Endometrial microvascular endothelial cells (primary cell): ENCODE results near the gene CARMIL1. TPM values are rescaled to one million over a fixed set of nuclear protein-coding genes. Genes with fewer than 3 reads are reported as not detected.

Experiments used
- in situ Hi-C: cut with HindIII; loops from 2 replicates; pipeline ENCODE4 v1.10.0; 2017; ENCODE audit warnings: low sequenced_read_pairs, low pct_unique_long_range_greater_than_20kb; ENCODE audit errors: inconsistent ontology term
- total RNA-seq: library from RNA; depleted of rRNA; stranded (reverse); fragments of >200 nt; gene quantifications from one replicate; pipeline ENCODE4 v1.2.3, GENCODE V29; 2015; ENCODE audit errors: inconsistent ontology term

The CARMIL1 gene
- total RNA-seq, 1 donor from 2014 or later = 1.0 TPM

DNA sequence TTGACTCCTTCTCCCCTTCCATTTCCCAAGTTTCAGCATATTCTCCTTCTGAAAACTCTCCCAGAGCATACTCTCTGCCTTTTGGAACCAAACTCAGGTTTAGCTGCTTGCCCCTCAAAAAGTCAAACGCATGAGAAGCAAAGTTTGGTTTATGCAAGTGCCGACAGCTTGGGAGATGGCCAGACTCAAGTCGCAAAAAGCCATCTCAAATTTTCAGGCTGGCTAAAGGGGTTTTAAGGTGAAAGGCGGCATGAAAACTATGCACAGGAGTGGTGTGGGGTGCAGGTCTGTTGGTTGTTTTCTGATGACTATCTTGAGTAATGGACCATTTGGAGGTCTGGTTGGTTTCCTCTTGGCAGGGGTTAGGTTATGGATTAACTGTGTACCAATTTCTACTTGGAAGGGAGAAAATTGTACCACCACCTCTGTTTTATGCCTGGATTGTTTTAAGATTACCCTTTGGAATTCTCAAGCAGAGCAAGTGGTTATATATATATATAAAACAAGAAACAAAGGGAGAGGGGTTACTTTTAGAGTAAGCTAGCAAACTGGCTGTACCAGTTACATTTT, 320.4 kb downstream of the CARMIL1 start:
- in situ Hi-C loops = no loop called here

DNA sequence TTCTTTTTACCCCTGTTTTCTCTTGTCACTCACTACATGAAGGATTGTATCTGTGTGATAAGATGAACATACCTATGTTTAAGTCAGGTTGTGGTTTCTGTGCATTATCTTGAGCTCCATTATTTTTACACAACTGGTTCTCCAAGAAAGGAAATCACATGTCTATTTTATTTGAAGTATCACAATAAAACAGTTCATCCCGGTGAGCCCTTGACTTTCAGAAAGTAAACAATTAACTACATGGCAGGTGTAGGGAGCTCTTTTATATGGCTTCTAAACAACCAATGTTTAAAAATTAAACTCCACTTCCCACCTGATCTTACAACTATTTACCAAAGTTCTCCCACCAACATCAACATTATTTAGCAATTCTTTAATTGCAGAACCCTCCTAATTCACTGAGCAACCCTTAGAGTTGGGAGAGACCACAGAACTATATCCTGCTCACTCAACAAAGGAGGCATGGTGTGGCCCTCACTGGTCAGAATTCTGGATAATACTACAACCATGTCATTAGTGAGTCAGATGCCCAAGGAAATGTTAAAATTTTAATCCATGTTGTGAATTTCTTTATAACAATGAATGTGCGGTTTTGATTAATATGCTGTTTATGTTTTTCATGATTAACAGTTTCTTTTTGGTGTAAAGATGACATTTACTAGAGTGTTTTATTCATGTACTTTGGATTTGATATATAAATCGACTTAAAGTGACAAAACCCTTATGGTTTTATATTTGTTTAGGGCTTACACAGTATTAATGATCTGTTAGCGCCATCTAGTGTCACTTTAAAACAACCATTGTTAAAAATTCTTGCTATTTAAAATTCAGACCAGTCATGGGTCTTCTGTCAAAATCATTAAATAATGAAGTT, 322.9 kb downstream of the CARMIL1 start:
- in situ Hi-C loops = no loop called here

DNA sequence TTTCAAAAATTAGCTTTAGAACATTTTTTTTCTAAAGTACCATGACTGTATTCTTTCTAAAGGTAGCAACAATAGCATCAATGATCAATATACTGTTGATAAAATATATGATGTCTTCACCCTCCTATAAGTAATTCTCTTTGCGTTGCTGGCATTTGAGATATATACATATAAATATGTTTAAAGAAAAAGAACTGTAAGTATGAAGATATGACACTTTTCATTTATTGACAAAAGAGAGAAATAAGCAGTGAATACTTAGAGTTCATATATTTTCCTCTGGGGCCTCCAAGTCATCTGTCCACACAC, 323.5 kb downstream of the CARMIL1 start:
- in situ Hi-C loops = no loop called here

DNA sequence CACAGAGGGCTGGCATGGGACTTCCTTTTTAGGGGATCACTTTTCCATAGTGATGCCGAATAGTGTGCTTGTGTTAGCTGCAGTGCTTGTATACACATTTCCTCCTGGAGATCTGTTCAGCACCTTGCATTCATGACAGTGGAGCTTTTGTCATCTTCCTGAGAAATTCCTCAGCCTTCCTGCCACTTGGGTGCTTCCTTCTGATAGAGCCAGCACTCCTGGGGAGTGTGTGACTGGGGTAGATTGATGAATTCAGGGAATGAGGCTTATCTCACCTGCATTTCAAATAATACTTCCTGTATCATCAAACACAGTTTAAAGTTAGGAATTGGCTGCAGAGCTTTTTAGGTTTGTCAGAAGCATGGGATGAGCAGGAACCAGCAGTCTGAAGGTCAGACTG, 324.1 kb downstream of the CARMIL1 start:
- in situ Hi-C loops = no loop called here

DNA sequence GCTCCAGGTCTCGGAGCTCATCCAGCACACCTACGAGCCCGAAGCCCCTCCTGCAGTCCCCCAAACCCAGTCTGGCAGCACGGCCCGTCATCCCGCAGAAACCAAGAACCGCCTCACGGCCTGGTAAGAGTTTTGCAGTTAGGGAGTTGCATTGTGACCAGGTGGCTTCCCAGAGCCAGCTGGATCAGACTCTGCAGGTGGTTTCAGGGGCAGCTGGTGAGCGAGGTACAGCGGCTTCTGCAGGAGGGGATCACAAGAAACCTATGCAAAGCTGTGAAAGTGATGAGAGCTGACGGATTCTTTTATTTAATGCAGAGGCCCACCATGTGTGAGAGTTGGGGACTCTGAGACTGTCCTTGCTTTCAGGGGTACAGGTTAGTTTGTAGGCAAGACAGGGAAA, 327.0 kb downstream of the CARMIL1 start:
- in situ Hi-C loops = no loop called here

DNA sequence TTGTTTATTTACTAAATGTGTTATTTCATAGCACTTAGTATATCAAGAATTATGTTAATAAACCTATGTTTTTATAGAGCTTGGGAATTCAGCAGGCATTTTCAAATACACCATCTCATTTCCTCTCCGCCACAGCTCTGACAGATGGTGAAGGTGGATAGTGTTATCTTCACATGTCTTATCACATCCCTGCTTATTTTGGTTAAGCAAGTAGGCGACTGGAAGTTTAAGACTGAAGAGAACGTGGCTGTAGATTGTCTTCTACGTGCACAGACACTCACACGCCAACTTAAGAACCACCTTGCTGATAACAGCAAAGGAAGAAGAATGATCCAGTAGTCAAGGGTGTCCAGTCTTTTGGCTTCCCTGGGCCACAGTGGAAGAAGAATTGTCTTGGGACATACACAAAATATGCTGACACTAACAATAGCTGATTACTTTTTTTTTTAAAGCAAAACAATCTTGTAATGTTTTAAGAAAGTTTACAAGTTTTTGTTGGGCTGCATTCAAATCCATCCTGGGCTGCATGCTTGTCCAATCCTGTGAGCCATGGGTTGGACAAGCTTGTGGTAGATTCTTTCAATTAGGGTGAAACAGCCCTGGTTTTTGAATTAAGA, 329.5 kb downstream of the CARMIL1 start:
- in situ Hi-C loops = no loop called here

DNA sequence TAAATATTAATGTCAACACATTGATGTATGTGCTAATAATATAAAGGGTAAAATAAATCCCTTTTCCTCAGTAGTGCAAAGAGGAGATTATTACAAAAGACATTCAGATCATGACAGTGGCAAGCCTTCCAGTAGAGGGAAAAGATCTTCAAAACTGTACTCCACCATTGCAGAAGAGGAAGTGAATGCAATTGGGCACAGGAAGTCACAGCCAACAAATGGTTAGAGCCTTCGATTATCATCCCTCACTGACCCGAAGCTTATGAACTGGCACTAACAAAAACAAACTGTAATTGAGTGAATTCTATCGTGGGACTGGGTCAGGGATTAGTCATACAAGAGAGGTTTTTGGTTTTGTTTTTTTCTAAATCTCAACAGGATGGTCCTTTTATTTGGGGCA, 333.5 kb downstream of the CARMIL1 start:
- in situ Hi-C loops = no loop called here

DNA sequence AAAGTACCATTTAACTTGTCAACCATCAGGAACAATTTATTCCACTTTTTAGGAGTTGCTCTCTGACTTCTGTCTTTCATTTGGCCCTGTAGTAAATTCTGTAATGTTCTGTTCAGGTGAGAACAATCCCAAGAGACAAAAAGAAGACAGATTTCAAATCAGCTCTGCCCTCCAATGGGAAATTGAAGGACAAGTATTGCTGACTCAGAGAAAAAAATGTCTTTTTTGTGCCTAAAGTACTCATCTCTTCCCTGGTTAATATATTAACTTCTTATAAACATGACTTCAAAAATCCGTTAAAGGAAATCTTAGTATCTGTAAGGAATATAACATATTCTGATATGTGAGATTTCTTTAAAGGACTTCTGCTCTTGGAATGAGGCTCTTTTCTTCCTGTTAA, 334.2 kb downstream of the CARMIL1 start:
- in situ Hi-C loops = no loop called here

DNA sequence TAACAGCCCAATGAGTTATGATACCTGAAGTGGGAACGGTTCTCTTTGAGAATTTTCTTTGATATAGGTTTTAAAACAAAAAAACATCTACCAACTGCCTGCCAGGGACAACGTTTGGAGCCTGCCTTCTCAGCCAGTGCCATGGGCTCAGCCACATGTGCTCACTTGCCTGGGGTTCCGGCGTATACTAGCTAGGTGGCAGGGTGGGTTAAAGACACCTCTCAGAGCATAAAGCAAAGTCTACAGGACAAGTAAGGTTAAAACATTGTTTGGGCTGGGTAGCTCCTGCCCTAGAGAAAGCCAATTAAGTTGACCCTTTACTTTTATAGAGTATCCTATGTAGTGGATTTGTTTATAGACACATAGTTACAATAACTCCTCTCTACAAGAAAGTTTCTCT, 334.9 kb downstream of the CARMIL1 start:
- in situ Hi-C loops = no loop called here

DNA sequence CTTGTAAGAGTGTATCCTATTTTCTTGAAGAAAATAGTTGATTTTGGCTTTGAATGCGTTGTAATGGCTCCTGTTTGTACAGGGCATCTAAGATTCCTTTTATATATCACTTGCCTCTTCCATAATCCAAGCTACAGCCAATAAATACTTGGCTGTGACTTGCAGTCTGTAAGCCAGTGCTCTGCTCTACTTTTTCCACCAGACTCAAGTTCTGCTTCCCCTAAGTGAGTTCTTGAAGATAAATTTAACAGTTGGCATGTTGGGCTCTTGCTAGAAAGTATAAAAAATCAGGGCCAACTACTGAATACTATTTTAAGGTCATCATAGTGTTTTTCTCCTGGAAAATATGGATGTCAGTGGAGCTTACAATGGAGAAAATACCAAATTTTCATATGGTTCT, 336.3 kb downstream of the CARMIL1 start:
- in situ Hi-C loops = no loop called here

DNA sequence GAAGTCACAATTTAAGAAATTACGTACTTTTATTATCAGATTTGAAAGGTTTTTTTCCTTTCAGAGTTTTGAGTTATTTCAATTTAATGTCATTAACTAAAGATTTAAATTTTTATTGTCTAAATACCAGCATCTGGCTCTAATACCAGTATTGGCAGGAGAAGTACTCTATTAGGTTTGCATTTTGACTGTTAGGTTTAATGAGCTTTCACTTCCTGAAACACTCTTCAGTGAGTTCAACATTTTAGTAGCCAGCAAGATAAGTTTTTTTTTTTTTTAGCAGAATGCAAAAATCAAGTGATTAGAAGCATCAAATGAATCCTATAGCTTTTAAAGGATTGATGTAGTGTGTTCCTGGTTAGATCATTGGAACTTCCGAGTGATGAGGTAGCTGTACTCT, 338.8 kb downstream of the CARMIL1 start:
- in situ Hi-C loops = no loop called here

DNA sequence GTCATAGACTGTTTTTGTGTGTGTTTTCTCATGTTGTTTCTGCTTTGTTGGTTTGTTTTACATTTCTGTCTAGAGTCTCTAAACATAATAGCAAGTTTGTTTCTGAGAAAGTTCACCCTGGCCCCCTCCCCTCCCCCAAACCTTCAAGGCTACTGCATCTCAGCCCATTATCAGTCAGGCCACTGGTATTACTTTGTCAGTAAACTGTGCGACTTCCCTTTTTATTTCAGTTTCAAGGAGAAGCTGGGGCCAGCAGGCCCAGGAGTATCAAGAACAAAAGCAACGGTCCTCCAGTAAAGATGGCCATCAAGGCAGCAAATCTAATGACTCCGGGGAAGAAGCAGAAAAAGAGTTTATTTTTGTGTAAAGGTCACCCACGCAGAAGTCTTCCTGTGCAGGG, 340.0 kb downstream of the CARMIL1 start:
- in situ Hi-C loops = no loop called here

DNA sequence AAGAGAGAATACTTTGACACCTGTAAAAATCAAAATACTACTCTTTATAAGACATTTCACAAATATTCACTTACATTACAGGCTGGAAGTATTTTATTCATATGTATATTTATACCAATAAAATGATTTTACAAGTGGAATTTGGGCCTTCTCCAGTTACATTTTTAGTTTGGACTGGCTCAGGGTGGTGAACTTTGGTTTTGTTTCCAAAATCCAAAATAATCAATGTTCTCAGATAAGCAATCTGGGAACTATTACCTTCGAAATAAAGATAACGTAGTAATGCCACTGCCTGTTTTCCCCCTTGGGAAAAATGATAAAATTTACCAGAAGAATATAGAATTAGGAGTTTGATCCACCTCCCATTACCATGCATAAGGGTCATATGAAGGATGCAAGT, 341.2 kb downstream of the CARMIL1 start:
- in situ Hi-C loops = no loop called here

DNA sequence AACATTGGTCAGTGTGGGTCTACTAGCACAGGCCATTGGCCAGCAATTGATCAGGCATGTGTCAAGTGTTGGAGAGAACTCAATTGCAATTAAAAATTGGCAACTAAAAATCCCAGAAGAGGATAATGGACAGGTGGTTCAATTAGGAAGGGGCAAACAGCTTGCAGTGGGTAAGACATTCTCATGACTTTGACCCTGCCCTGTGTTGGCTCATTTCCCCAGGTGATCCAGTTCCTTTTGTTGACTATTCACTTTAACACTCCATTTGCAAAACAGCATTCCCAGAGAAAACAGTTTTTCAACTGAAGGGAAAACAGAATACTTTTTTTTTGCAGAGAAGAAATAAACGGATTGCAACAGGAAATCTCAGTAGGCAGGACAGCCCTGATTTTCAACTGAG, 343.9 kb downstream of the CARMIL1 start:
- in situ Hi-C loops = no loop called here

DNA sequence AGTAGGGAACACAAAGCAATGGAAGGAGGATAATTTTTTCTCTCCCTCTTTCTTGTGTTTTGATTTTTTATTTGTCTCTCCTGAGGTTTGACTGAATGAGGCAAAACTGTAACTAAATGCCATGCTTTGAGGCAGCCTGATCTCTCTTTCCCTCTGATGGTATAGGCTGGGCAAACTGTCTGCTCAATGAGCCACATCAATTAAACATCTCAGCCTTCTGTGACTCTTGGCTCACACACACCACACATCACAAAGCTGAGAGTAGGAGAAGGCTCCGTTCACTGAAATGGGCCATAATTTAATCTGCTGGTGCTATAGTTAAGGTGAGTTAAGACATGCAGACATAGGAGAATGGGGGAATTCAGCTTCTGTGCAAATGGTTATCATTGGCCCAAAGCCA, 344.7 kb downstream of the CARMIL1 start:
- in situ Hi-C loops = no loop called here

DNA sequence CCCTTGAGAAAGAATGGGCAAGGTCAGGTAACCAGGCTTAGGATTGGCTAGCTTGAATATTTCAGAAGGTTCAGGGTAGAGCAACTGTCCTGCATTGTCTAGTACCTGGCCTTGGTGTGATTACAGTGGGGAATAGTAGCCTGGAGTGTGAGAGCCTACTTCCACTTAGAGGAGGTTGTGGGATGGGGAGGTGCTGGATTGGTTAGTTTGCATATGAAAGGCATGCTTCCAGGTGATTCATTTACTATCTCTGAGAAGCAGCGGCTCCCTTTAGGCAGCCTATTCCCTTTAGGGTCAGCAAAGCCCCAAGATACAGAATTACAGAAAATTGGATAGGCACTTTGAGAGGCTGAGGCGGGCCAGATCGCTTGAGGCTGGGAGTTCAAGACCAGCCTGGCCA, 347.8 kb downstream of the CARMIL1 start:
- in situ Hi-C loops = no loop called here

DNA sequence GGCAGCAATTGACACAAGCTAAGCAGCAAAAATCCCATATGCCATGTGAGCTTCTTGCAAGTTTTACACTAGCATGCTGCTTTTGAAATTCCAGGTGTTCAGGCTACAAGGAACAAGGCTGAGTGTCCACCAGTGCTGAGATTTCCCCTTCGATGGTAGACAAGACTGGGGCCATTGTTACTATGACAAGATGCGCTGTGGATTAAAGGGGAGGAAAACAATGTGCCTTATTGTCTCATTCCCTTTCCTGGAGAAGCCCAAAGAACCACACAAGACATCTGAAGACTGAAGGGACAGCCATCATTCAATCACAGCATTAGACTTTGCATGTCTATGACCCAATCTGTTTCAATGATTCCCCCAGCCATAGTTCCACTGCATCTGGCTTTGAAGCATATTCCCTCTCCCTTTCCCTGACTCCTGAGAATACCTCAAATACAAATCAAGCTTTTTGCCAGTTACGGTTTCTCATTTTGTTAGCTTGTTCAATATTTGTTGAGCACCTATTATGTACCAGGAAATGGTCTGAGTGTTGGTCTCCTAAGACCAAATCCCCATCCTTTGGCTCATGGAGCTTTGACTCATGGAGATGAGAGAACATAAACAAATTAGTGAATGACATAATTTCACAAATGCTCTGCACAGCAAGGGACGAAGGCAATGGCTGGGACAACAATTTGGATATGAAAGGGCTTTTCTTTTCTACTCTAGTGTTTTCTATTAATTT, 349.5 kb downstream of the CARMIL1 start:
- in situ Hi-C loops = no loop called here

DNA sequence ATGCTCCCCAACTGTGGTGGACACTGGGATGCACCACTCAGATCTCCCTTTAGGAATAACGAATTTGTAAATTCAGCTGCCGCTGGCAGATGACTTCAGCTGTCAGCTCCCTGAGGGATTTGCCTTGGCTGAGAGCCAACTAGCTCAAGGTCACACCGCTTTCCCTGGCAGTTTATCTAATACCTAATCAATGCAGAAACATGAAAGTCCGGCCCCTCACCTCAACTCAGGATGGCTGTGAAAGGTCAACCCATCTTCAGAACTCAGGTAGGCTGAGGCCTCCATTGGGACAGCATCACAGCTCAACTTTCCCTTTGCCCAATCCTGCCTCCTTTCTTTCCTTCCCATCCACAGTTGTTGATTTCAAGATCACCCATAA, 350.0 kb downstream of the CARMIL1 start:
- in situ Hi-C loops = no loop called here

DNA sequence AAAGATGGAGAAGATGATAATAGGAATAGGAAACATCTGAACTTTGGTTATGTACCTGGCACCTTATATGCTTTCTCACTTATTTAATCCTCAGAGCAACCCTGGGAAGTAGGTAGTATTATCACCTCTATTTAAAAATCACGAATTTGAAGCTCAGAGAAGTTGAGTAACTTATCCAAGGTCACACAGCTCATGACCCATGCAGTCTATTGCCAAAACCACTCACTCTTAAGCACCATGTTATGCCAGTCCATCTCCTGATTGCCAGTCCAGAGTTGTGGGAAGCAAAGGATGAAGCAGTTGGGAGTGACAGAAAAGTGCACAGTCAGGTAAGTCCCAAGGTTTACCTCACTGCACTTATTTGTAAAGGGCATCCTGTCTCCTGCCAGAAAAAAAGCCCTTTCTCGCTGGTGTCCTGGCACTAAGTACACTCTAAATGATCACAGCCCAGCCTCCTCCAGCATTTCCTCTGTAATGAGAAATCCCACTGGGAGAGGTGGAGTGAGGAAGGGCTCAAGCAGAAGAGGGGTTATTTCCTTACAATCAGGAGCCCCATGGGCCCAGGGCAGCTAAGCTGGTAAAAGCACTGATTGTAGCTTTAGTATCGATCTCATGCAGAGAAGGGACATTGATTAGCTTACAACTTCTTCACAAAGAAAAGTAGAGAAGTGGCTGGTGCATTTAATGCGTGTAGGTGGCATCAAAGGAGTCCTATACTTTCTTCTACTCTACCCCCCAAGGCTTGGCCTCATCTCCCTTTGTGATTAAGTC, 351.5 kb downstream of the CARMIL1 start:
- in situ Hi-C loops = no loop called here
